B cell (primary cell): Measurements from ENCODE around the gene STXBP6. TPM values are rescaled to one million over a fixed set of nuclear protein-coding genes. Genes with fewer than 3 reads are reported as not detected.

Source experiments
- ATAC-seq: fragments of 200-7000 bp; cut with Tn5 transposase; one replicate; pipeline ENCODE4 v1.10.0; 2021; ENCODE audit warnings: low read depth, mild to moderate bottlenecking, moderate number of reproducible peaks, moderate library complexity
- CTCF ChIA-PET: fragments of 350-600 bp; sonication (Branson Sonifier 250); formaldehyde crosslinking; loops from one replicate; lab custom pipeline; 2021; ENCODE audit warnings: antibody characterized with exemption, inconsistent platforms; lab: Charles Lee
- POLR2A ChIA-PET: fragments of 350-600 bp; sonication (Branson Sonifier 250); formaldehyde crosslinking; loops from one replicate; lab custom pipeline; 2021; ENCODE audit warnings: antibody characterized with exemption; lab: Charles Lee
- DNase-seq: peaks from one replicate; pipeline ENCODE4 v3.0.0; 2013
- H2AFZ ChIP-seq: 2 replicates; pipeline ENCODE4 v1.6.1; 2012; ENCODE audit warnings: mild to moderate bottlenecking, low read depth, low read length; ENCODE audit not compliant: insufficient read depth, poor library complexity, severe bottlenecking
- H3K27ac ChIP-seq, 2 donors: 1 replicate in 1 of 2; 2 replicates in 1 of 2; pipeline ENCODE4 v1.5.1; 2012 to 2013; ENCODE audit warnings: low read length in 2 of 2, mild to moderate bottlenecking in 2 of 2, moderate library complexity in 1 of 2
- H3K27me3 ChIP-seq, 4 experiments: fragments of 200-600 bp in 1 of 4; sonication (generic) in 1 of 4; replicated peaks in 1 of 4; 1 replicate in 2 of 4; 2 replicates in 2 of 4; pipeline versions ENCODE4 v1.6.1 to v1.7.0; 2013 to 2016; ENCODE audit warnings: low read length in 3 of 4, mild to moderate bottlenecking in 2 of 4, mixed read lengths in 1 of 4, moderate library complexity in 1 of 4; ENCODE audit not compliant: insufficient read depth in 4 of 4, control insufficient read depth in 3 of 4; ENCODE audit errors: control extremely low read depth in 1 of 4
- H3K36me3 ChIP-seq, 2 experiments: replicated peaks in 1 of 2; 1 replicate in 1 of 2; 2 replicates in 1 of 2; pipeline versions ENCODE4 v1.6.1 to v1.7.1; 2013; ENCODE audit warnings: low read length in 1 of 2; ENCODE audit not compliant: insufficient read depth in 2 of 2, control insufficient read depth in 1 of 2; ENCODE audit errors: control extremely low read depth in 1 of 2, extremely low read depth in 1 of 2
- H3K4me1 ChIP-seq, 2 donors: fragments of 200-600 bp in 1 of 2; sonication (generic) in 1 of 2; 1 replicate in 1 of 2; 2 replicates in 1 of 2; pipeline versions ENCODE4 v1.5.1 to v1.6.1; 2013 to 2017; ENCODE audit warnings: low read length in 2 of 2; ENCODE audit not compliant: control insufficient read depth in 2 of 2, insufficient read depth in 2 of 2
- H3K4me2 ChIP-seq: replicated peaks from 2 replicates; pipeline ENCODE3; 2012; ENCODE audit warnings: mild to moderate bottlenecking, low read depth, low read length; ENCODE audit not compliant: poor library complexity, severe bottlenecking
- H3K4me3 ChIP-seq, 5 experiments: fragments of 200-600 bp in 1 of 5; sonication (generic) in 1 of 5; 1 replicate in 3 of 5; 2 replicates in 2 of 5; pipeline versions ENCODE4 v1.5.1 to v1.7.0; 2011 to 2016; ENCODE audit warnings: low read length in 4 of 5, mild to moderate bottlenecking in 4 of 5, low read depth in 2 of 5, control low read depth in 1 of 5, moderate library complexity in 1 of 5; ENCODE audit not compliant: insufficient read depth in 1 of 5; ENCODE audit errors: control extremely low read depth in 1 of 5, extremely low read depth in 1 of 5
- H3K79me2 ChIP-seq: fragments of 200-600 bp; sonication (generic); one replicate; pipeline ENCODE4 v1.6.0; 2016; ENCODE audit warnings: low read length; ENCODE audit not compliant: control insufficient read depth, insufficient read depth
- H3K9ac ChIP-seq: fragments of 200-600 bp; sonication (generic); 2 replicates; pipeline ENCODE4 v1.6.1; 2017; ENCODE audit warnings: mild to moderate bottlenecking, low read length, moderate library complexity
- H3K9me3 ChIP-seq, 3 donors: one replicate each; pipeline versions ENCODE4 v1.6.1 to v1.7.1; 2013; ENCODE audit warnings: low read length in 2 of 3; ENCODE audit not compliant: control insufficient read depth in 2 of 3, insufficient read depth in 1 of 3; ENCODE audit errors: control extremely low read depth in 1 of 3
- H4K20me1 ChIP-seq: 2 replicates; pipeline ENCODE4 v1.6.0; 2012; ENCODE audit warnings: mild to moderate bottlenecking, low read length; ENCODE audit not compliant: insufficient read depth, control insufficient read depth, poor library complexity, severe bottlenecking
- H3K27ac Mint-ChIP-seq: one replicate; pipeline ENCODE4 v1.8.0; 2021; ENCODE audit warnings: mixed read lengths
- H3K27me3 Mint-ChIP-seq: one replicate; pipeline ENCODE4 v1.8.0; 2021; ENCODE audit warnings: mixed read lengths
- H3K4me1 Mint-ChIP-seq: one replicate; pipeline ENCODE4 v1.8.0; 2021; ENCODE audit warnings: mixed read lengths
- H3K4me3 Mint-ChIP-seq: one replicate; pipeline ENCODE4 v1.8.0; 2021; ENCODE audit warnings: mixed read lengths
- H3K9me3 Mint-ChIP-seq: one replicate; pipeline ENCODE4 v1.8.0; 2022; ENCODE audit warnings: mixed read lengths; ENCODE audit not compliant: insufficient read depth
- CTCF ChIP-seq: fragments of 200-600 bp; IDR thresholded peaks from one replicate; pipeline ENCODE4 v1.8.0; 2022; ENCODE audit warnings: antibody characterized with exemption, mild to moderate bottlenecking
- EZH2 ChIP-seq: IDR thresholded peaks from 2 replicates; pipeline ENCODE4 v1.6.1; 2012; ENCODE audit warnings: borderline replicate concordance, low read depth, mild to moderate bottlenecking, moderate library complexity, low read length; ENCODE audit not compliant: insufficient read depth, poor library complexity, severe bottlenecking
- WGBS: methylation state at CpG from one replicate; pipeline ENCODE4 v1.1.5; 2013; ENCODE audit warnings: missing lambda C conversion rate; ENCODE audit not compliant: insufficient coverage; 5-methylcytosine and 5-hydroxymethylcytosine counted together
- intact Hi-C: fragments of 100-400 bp; cut with micrococcal nuclease; formaldehyde crosslinking; loops from one replicate; pipeline ENCODE4 v1.10.0; 2022
- polyA plus RNA-seq: library from polyadenylated mRNA; depleted of rRNA; stranded (reverse); fragments of >200 nt; gene quantifications from 2 replicates; pipeline ENCODE4 v1.2.3, GENCODE V29; 2012
- total RNA-seq, 2 donors: library from RNA; stranded (reverse); fragments of 120-200 nt in 1 of 2; gene quantifications; 1 replicate in 1 of 2; 2 replicates in 1 of 2; pipeline versions ENCODE4 v1.2.3 to v1.2.4, GENCODE V29; 2013 to 2022

The STXBP6 gene
- total and polyA plus RNA-seq, 2 donors (not counting 1 experiment from before 2014, with no cell fraction given), result 0.01 TPM; not detected in 1

DNA sequence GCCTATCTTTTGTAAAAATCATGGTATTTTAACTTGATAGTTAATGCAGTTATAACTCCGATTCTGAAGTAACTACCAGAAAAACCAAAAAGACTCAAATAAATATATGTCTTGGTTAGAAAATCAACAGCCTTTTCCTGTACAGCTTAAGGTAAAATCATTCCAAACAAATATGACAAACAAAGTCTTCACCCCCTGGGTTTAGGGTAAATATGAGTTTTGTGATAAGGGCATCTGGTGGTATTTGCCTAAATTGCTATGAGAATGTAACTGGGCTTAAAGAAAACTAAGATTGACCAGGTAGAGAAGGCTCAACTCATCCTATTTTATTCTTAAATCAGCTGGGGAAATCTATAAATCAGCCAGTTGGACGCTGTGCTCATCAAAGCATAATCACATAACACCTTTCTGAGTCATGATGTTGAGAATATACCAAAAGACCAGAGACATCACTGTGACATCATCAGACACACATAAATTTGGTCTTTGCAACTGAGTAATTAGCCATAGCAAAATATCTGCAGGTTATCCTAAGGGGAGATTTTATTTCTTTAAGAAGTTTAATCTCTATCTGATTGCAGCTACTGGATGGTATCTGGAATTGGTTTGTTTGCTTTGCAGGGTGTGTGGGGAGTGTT, 133.9 kb downstream of the STXBP6 start:
- ATAC-seq, result no peak

More for the DNA sequence above, 133.9 kb downstream of the STXBP6 start:
- Mint-ChIP-seq H3K4me1 (no peaks in the 10 kb centered on the region), H3K4me3 (no peak overlapping the region), H3K27ac (no peak overlapping the region), H3K9me3 (no peaks in the 10 kb centered on the region), H3K27me3 (peaks cover 4% of the 10 kb centered on the region)
- Histone ChIP-seq H3K4me2 (no peak overlapping the region), H3K4me1 (no peaks in the 10 kb centered on the region), H3K79me2 (no peaks in the 10 kb centered on the region), H3K36me3 (no peaks in the 10 kb centered on the region), H3K9me3 (no peaks in the 10 kb centered on the region), H3K27me3 (no peaks in the 10 kb centered on the region), H3K4me3 (no peak overlapping the region), H3K27ac (no peak overlapping the region), H4K20me1 (no peaks in the 10 kb centered on the region), H2AFZ (no peak overlapping the region), H3K9ac (no peak overlapping the region)
- WGBS, result no CpG with 5 or more reads among the region's 2 CpGs
- DNase-seq, result no peak
- intact Hi-C loops, result no loop called here
- CTCF ChIA-PET, result no interaction called here
- no peak for TF ChIP-seq CTCF
- TF ChIP-seq EZH2, result no peak
- POLR2A ChIA-PET, result no interaction called here
